Astrocyte (in vitro differentiated cells and primary cell): ENCODE measurements around the gene EYS. TPM values are rescaled to one million over a fixed set of nuclear protein-coding genes. Genes with fewer than 3 reads are reported as not detected.

Source experiments
- DNase-seq: peaks from one replicate; pipeline ENCODE4 v3.0.0-alpha.2; 2010; ENCODE audit warnings: low read depth
- FAIRE-seq: peaks from 2 replicates; lab custom pipeline; 2011; peaks lifted over from hg19 to GRCh38; lab: Jason Lieb, UNC
- H2AFZ ChIP-seq: 2 replicates; pipeline ENCODE4 v1.6.0; 2012; ENCODE audit warnings: low read depth, low read length, inconsistent platforms
- H3K27ac ChIP-seq: 2 replicates; pipeline ENCODE4 v1.5.1; 2011; ENCODE audit warnings: low read depth, low read length, inconsistent platforms
- H3K27me3 ChIP-seq: 2 replicates; pipeline ENCODE4 v1.6.0; 2011; ENCODE audit warnings: low read length, inconsistent platforms; ENCODE audit not compliant: insufficient read depth
- H3K36me3 ChIP-seq: 2 replicates; pipeline ENCODE4 v1.5.1; 2011; ENCODE audit warnings: low read length, inconsistent platforms; ENCODE audit not compliant: insufficient read depth
- H3K4me1 ChIP-seq: 2 replicates; pipeline ENCODE4 v1.5.1; 2011; ENCODE audit warnings: low read length, inconsistent platforms; ENCODE audit not compliant: insufficient read depth
- H3K4me2 ChIP-seq: 2 replicates; pipeline ENCODE4 v1.6.0; 2012; ENCODE audit warnings: low read length, inconsistent platforms
- H3K4me3 ChIP-seq: 2 replicates; pipeline ENCODE4 v1.5.1; 2011; ENCODE audit warnings: low read depth, mild to moderate bottlenecking, low read length, inconsistent platforms; ENCODE audit not compliant: insufficient read depth
- H3K79me2 ChIP-seq: 2 replicates; pipeline ENCODE4 v1.6.0; 2012; ENCODE audit warnings: mild to moderate bottlenecking, low read length, inconsistent platforms; ENCODE audit not compliant: insufficient read depth
- H3K9ac ChIP-seq: 2 replicates; pipeline ENCODE4 v1.6.0; 2012; ENCODE audit warnings: mild to moderate bottlenecking, low read length, inconsistent platforms
- H3K9me3 ChIP-seq: 2 replicates; pipeline ENCODE4 v1.5.1; 2012; ENCODE audit warnings: low read depth, mild to moderate bottlenecking, low read length, inconsistent platforms; ENCODE audit not compliant: insufficient read depth
- H4K20me1 ChIP-seq: 2 replicates; pipeline ENCODE4 v1.6.0; 2012; ENCODE audit warnings: low read length, inconsistent platforms; ENCODE audit not compliant: insufficient read depth
- H3K27ac Mint-ChIP-seq: one replicate; pipeline ENCODE4 v1.8.0; 2021; ENCODE audit warnings: mild to moderate bottlenecking, mixed read lengths; ENCODE audit not compliant: unreplicated experiment
- H3K27me3 Mint-ChIP-seq: one replicate; pipeline ENCODE4 v1.8.0; 2021; ENCODE audit warnings: low read depth, mixed read lengths; ENCODE audit not compliant: unreplicated experiment
- H3K36me3 Mint-ChIP-seq: one replicate; pipeline ENCODE4 v1.8.0; 2021; ENCODE audit warnings: low read depth, mixed read lengths; ENCODE audit not compliant: unreplicated experiment
- H3K4me1 Mint-ChIP-seq: one replicate; pipeline ENCODE4 v1.8.0; 2021; ENCODE audit warnings: low read depth, mixed read lengths; ENCODE audit not compliant: unreplicated experiment
- H3K4me3 Mint-ChIP-seq: one replicate; pipeline ENCODE4 v1.8.0; 2021; ENCODE audit warnings: mild to moderate bottlenecking, moderate library complexity, mixed read lengths; ENCODE audit not compliant: unreplicated experiment
- H3K9me3 Mint-ChIP-seq: one replicate; pipeline ENCODE4 v1.8.0; 2021; ENCODE audit warnings: mild to moderate bottlenecking, mixed read lengths; ENCODE audit not compliant: unreplicated experiment
- EZH2 ChIP-seq: IDR thresholded peaks from 2 replicates; pipeline ENCODE4 v1.6.1; 2012; ENCODE audit warnings: mild to moderate bottlenecking, low read length, inconsistent platforms; ENCODE audit not compliant: insufficient read depth
- total RNA-seq: library from RNA; stranded (reverse); gene quantifications from 2 replicates; pipeline ENCODE4 v1.2.1, GENCODE V29; 2021
- TF ChIP-seq, protein P1 (sequence below): IDR thresholded peaks from 2 replicates; pipeline ENCODE4 v1.5.1; 2011; ENCODE audit warnings: low read depth, mild to moderate bottlenecking, inconsistent platforms, low read length, moderate library complexity; ENCODE audit not compliant: insufficient read depth

The EYS gene
- total RNA-seq, 1 donor from 2014 or later = 0.16 TPM

- Histone ChIP-seq H3K27ac (peak overlapping the region; percentile 34), H3K79me2 (no peaks in the 10 kb centered on the region), H3K9ac (no peak overlapping the region), H3K9me3 (no peaks in the 10 kb centered on the region), H4K20me1 (no peaks in the 10 kb centered on the region), H3K4me1 (no peaks in the 10 kb centered on the region), H3K4me2 (no peak overlapping the region), H3K4me3 (no peak overlapping the region), H3K27me3 (no peaks in the 10 kb centered on the region), H2AFZ (no peak overlapping the region), H3K36me3 (no peaks in the 10 kb centered on the region)
- no peaks in the 10 kb centered on the region for H3K4me1 Mint-ChIP-seq
- H3K4me3 Mint-ChIP-seq = no peak overlapping the region
- peaks cover 2% of the 10 kb centered on the region for H3K9me3 Mint-ChIP-seq
- FAIRE-seq (no peak), DNase-seq (no peak)
- H3K27me3 Mint-ChIP-seq = no peaks in the 10 kb centered on the region
- H3K27ac Mint-ChIP-seq = no peak overlapping the region
- H3K36me3 Mint-ChIP-seq = no peaks in the 10 kb centered on the region
- TF ChIP-seq, protein P1, sequence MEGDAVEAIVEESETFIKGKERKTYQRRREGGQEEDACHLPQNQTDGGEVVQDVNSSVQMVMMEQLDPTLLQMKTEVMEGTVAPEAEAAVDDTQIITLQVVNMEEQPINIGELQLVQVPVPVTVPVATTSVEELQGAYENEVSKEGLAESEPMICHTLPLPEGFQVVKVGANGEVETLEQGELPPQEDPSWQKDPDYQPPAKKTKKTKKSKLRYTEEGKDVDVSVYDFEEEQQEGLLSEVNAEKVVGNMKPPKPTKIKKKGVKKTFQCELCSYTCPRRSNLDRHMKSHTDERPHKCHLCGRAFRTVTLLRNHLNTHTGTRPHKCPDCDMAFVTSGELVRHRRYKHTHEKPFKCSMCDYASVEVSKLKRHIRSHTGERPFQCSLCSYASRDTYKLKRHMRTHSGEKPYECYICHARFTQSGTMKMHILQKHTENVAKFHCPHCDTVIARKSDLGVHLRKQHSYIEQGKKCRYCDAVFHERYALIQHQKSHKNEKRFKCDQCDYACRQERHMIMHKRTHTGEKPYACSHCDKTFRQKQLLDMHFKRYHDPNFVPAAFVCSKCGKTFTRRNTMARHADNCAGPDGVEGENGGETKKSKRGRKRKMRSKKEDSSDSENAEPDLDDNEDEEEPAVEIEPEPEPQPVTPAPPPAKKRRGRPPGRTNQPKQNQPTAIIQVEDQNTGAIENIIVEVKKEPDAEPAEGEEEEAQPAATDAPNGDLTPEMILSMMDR = no peak
- no peak for TF ChIP-seq EZH2
Measured at GRCh38 chr6:64294034-64294433, 1413.0 kb downstream of the EYS start.

GRCh38 chr6:64293298-64293697, 1413.7 kb downstream of the EYS start:
- no peak overlapping the region for H2AFZ ChIP-seq
- no peaks in the 10 kb centered on the region for H3K27me3 Mint-ChIP-seq
- no peak overlapping the region for H3K4me2 ChIP-seq
- no peaks in the 10 kb centered on the region for H3K36me3 ChIP-seq
- no peaks in the 10 kb centered on the region for H3K79me2 ChIP-seq
- no peak overlapping the region for H3K4me3 ChIP-seq
- H3K4me1 Mint-ChIP-seq = no peaks in the 10 kb centered on the region
- TF ChIP-seq EZH2 = no peak
- TF ChIP-seq, protein P1 = no peak
- H3K27ac Mint-ChIP-seq = no peak overlapping the region
- no peaks in the 10 kb centered on the region for H3K4me1 ChIP-seq
- no peak for DNase-seq
- no peak overlapping the region for H3K4me3 Mint-ChIP-seq
- no peak for FAIRE-seq
- no peaks in the 10 kb centered on the region for H3K36me3 Mint-ChIP-seq
- H3K27ac ChIP-seq = no peak overlapping the region
- H3K9me3 ChIP-seq = no peaks in the 10 kb centered on the region
- peaks cover 2% of the 10 kb centered on the region for H3K9me3 Mint-ChIP-seq
- H3K9ac ChIP-seq = no peak overlapping the region
- H3K27me3 ChIP-seq = no peaks in the 10 kb centered on the region
- no peaks in the 10 kb centered on the region for H4K20me1 ChIP-seq

DNA sequence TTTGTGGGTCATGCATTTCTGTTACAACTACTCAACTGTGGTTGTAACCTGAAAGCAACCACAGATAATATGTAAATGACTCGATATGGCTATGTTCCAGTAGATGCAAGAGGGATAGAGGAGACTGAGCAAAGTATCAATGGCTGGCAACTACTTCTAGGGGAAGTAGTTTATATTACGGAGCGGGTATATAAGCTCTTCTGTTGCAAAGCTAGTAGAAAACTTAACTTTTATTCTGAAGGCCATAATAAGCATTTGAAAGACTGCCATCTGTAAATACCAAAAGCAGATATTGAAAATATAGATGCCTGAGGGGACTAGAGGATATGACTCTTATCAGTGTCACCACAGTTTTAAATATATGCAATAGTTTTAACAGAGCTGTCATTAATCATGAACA, 1416.2 kb downstream of the EYS start:
- no peak overlapping the region for H3K4me3 ChIP-seq
- H3K27ac ChIP-seq = no peak overlapping the region
- no peaks in the 10 kb centered on the region for H4K20me1 ChIP-seq
- Mint-ChIP-seq H3K4me3 (no peak overlapping the region), H3K27ac (no peak overlapping the region), H3K36me3 (no peaks in the 10 kb centered on the region), H3K9me3 (no peaks in the 10 kb centered on the region), H3K4me1 (no peaks in the 10 kb centered on the region), H3K27me3 (no peaks in the 10 kb centered on the region)
- no peaks in the 10 kb centered on the region for H3K4me1 ChIP-seq
- FAIRE-seq = no peak
- no peak for DNase-seq
- no peaks in the 10 kb centered on the region for H3K9me3 ChIP-seq
- no peaks in the 10 kb centered on the region for H3K79me2 ChIP-seq
- H3K9ac ChIP-seq = no peak overlapping the region
- TF ChIP-seq, protein P1 = no peak
- TF ChIP-seq EZH2 = no peak
- no peaks in the 10 kb centered on the region for H3K36me3 ChIP-seq
- H3K27me3 ChIP-seq = no peaks in the 10 kb centered on the region
- H3K4me2 ChIP-seq = no peak overlapping the region
- H2AFZ ChIP-seq = no peak overlapping the region
